Measurements from ENCODE around the gene EME2. TPM values are rescaled to one million over a fixed set of nuclear protein-coding genes. Genes with fewer than 3 reads are reported as not detected.
A peak's percentile ranks its signal among the peaks of the same experiment; 100 is the strongest.

The EME2 gene
- total RNA-seq, 4 donors from 2014 or later, result 12.8 to 31.8 (median 22.0) TPM

- Histone ChIP-seq H3K27ac (no peak overlapping the region), H3K4me3 (replicated peaks in 1 of 3) (no peak overlapping the region), H3K27me3 (no peaks in the 10 kb centered on the region), H3K4me1 (peaks cover 8 to 21% of the 10 kb centered on the region in 2 donors), H3K9me3 (no peaks in the 10 kb centered on the region), H3K36me3 (peaks cover 24 to 40% of the 10 kb centered on the region in 2 donors)
- no peak for DNase-seq
- no peak for TF ChIP-seq POLR2A (IDR thresholded peaks at IDR 0.05)
- TF ChIP-seq, protein P1, sequence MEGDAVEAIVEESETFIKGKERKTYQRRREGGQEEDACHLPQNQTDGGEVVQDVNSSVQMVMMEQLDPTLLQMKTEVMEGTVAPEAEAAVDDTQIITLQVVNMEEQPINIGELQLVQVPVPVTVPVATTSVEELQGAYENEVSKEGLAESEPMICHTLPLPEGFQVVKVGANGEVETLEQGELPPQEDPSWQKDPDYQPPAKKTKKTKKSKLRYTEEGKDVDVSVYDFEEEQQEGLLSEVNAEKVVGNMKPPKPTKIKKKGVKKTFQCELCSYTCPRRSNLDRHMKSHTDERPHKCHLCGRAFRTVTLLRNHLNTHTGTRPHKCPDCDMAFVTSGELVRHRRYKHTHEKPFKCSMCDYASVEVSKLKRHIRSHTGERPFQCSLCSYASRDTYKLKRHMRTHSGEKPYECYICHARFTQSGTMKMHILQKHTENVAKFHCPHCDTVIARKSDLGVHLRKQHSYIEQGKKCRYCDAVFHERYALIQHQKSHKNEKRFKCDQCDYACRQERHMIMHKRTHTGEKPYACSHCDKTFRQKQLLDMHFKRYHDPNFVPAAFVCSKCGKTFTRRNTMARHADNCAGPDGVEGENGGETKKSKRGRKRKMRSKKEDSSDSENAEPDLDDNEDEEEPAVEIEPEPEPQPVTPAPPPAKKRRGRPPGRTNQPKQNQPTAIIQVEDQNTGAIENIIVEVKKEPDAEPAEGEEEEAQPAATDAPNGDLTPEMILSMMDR (IDR thresholded peaks at IDR 0.05), result no peak
- WGBS, 2 donors, result 83 to 84% methylated on average over 8 to 14 of the region's 24 CpGs
- intact Hi-C loops (cut with DNase I), result no loop called here
Measured at GRCh38 chr16:1821861-1822611, 49.4 kb downstream of the EME2 start.

DNA sequence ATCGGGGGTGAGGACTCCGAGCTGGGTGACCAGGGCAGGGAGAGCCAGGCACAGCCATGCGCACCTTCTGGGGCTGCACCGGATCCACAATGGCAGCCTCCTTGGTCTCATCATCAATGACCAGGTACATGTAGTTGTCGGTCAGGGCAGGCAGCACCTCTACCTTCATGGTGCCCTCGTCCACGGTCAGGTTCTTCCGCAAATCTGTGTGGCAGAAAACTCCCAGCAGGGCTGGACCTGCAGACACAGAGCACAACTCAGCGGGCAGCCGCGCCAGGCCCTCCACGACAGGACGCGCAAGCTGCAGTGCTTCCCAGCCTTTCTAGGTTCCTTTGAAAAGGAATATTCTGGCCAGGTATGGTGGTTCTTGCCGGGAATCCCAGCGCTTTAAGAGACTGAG lies 50.2 kb downstream of the EME2 start:
- H3K4me1 ChIP-seq, result peaks cover 13 to 25% of the 10 kb centered on the region in 2 donors
- no peak for DNase-seq
- peaks cover 22 to 34% of the 10 kb centered on the region in 2 donors for H3K36me3 ChIP-seq
- H3K27ac ChIP-seq, result no peak overlapping the region
- H3K27me3 ChIP-seq, result no peaks in the 10 kb centered on the region
- no peak overlapping the region for H3K4me3 ChIP-seq (replicated peaks in 1 of 3)
- TF ChIP-seq POLR2A (IDR thresholded peaks at IDR 0.05), result no peak
- TF ChIP-seq, protein P1 (IDR thresholded peaks at IDR 0.05), result no peak
- intact Hi-C loops (cut with DNase I), result no loop called here
- 94 to 95% methylated on average over 15 to 16 of the region's 16 CpGs for WGBS, 2 donors
- H3K9me3 ChIP-seq, result no peaks in the 10 kb centered on the region

DNA sequence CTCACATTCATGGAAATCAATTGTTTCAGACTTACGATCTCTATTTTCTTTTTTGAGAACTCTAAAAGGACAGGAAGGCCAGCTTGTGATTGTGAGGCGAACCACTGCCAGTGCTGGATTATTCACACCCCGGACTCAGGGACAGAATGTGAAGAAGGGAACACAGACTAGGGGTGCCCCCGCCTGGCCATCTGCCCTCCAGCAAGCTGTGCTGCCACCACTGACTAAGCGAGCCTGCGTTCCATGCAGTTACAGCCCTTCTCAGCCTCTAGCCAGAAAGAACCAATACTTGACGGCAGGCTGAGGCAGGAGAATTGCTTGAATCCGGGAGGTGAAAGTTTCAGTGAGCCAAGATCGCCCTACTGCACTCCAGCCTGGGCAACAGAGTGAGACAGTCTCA lies 51.2 kb downstream of the EME2 start:
- WGBS, 2 donors, result 69 to 71% methylated on average over 9 of the region's 9 CpGs

DNA sequence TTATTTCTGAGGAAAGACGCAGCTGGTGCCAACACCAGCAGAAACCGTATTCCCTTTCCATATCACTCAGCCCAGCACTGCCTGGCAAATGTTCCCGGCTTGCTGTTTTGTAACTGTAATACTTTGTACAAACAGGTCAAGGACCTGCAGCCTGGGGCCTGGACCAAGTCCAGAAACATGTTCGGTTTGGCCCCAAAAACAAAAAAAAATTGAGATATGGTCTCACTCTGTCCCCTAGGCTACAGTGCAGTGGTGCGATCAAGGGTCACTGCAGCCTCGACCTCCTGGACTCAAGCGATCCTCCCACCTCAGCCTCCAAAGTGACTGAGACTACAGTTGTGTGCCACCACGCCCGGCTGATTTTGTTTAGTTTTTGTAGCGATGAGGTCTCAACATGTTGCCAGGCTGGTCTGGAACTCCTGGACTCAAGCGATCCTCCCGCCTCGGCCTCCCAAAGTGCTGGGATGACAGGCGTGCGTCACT lies 52.8 kb downstream of the EME2 start:
- WGBS, 2 donors, result 70 to 72% methylated on average over 14 to 15 of the region's 15 CpGs
- peaks cover 17 to 38% of the 10 kb centered on the region in 2 donors for H3K4me1 ChIP-seq

More for the DNA sequence above, 51.2 kb downstream of the EME2 start:
- H3K27ac ChIP-seq, result no peak overlapping the region
- intact Hi-C loops (cut with DNase I), result no loop called here
- no peaks in the 10 kb centered on the region for H3K27me3 ChIP-seq
- H3K36me3 ChIP-seq, result peaks cover 19 to 27% of the 10 kb centered on the region in 2 donors
- no peak for TF ChIP-seq POLR2A (IDR thresholded peaks at IDR 0.05)
- TF ChIP-seq, protein P1 (IDR thresholded peaks at IDR 0.05), result no peak
- peak; percentile 16 to 26 for DNase-seq
- no peak overlapping the region for H3K4me3 ChIP-seq (replicated peaks in 1 of 3)
- H3K4me1 ChIP-seq, result peaks cover 17 to 33% of the 10 kb centered on the region in 2 donors
- no peaks in the 10 kb centered on the region for H3K9me3 ChIP-seq

More for the DNA sequence above, 52.8 kb downstream of the EME2 start:
- no peak for TF ChIP-seq POLR2A (IDR thresholded peaks at IDR 0.05)
- TF ChIP-seq, protein P1 (IDR thresholded peaks at IDR 0.05), result no peak
- intact Hi-C loops (cut with DNase I), result no loop called here
- H3K4me3 ChIP-seq (replicated peaks in 1 of 3), result peak overlapping the region in 2 of 3 donors; percentile 44 to 70
- H3K9me3 ChIP-seq, result no peaks in the 10 kb centered on the region
- no peak for DNase-seq
- peak overlapping the region in 1 of 3 donors; percentile 29 for H3K27ac ChIP-seq
- H3K27me3 ChIP-seq, result no peaks in the 10 kb centered on the region
- H3K36me3 ChIP-seq, result peaks cover 13 to 15% of the 10 kb centered on the region in 2 donors

Small RNA genes within 50 kb of the gene (microRNA-seq; reads per million reads assigned to microRNA genes)
- 1.8 reads per million for gene MIR3177

Small RNA genes within 50 kb of the gene (small RNA-seq; reads per million reads assigned to genes)
- gene MIR3177, result not detected

Other genes starting within 250 kb of the EME2 start
- gene TMEM204, start 239.1 kb upstream of the EME2 start, total RNA-seq, result 10 to 100 TPM; 38.5 to 85.3 (median 66.0) TPM
- 10 to 100 TPM; 53.9 to 89.9 (median 79.8) TPM for gene IFT140, start 160.7 kb upstream of the EME2 start, total RNA-seq
- gene CRAMP1, start 160.4 kb upstream of the EME2 start, total RNA-seq, result 10 to 100 TPM; 11.0 to 20.8 (median 15.6) TPM
- gene JPT2, start 94.5 kb upstream of the EME2 start, total RNA-seq, result 10 to 100 TPM; 30.8 to 50.3 (median 44.9) TPM
- 100 to 1,000 TPM in 1 of 4 donors, 10 to 100 TPM in 3; 45.7 to 137 (median 60.4) TPM for gene MAPK8IP3, start 66.6 kb upstream of the EME2 start, total RNA-seq
- 100 to 1,000 TPM in 2 of 4 donors, 10 to 100 TPM in 2; 43.7 to 173 (median 103) TPM for gene NME3, start 1.3 kb upstream of the EME2 start, total RNA-seq
- 100 to 1,000 TPM in 1 of 4 donors, 10 to 100 TPM in 3; 67.3 to 146 (median 98.1) TPM for gene MRPS34, start 324 bp downstream of the EME2 start, total RNA-seq
- 10 to 100 TPM; 52.2 to 87.3 (median 68.5) TPM for gene SPSB3, start 9.8 kb downstream of the EME2 start, total RNA-seq
- gene NUBP2, start 10.2 kb downstream of the EME2 start, total RNA-seq, result 100 to 1,000 TPM in 3 of 4 donors, 10 to 100 TPM in 1; 47.3 to 122 (median 106) TPM
- gene IGFALS, start 20.9 kb downstream of the EME2 start, total RNA-seq, result 1 to 10 TPM in 3 of 4 donors, under 1 TPM in 1; 0.13 to 4.2 (median 1.8) TPM
- gene HAGH, start 54.0 kb downstream of the EME2 start, total RNA-seq, result 100 to 1,000 TPM in 3 of 4 donors, 10 to 100 TPM in 1; 91.7 to 150 (median 119) TPM
- 10 to 100 TPM; 40.9 to 52.5 (median 45.0) TPM for gene FAHD1, start 54.4 kb downstream of the EME2 start, total RNA-seq
- gene MEIOB, start 99.4 kb downstream of the EME2 start, total RNA-seq, result under 1 TPM in 1 of 4 donors, not detected in 3; 0.13 TPM
- gene HS3ST6, start 145.6 kb downstream of the EME2 start, total RNA-seq, result under 1 TPM in 1 of 4 donors, not detected in 3; 0.54 TPM
- gene MSRB1, start 170.4 kb downstream of the EME2 start, total RNA-seq, result 10 to 100 TPM in 2 of 4 donors, 1 to 10 TPM in 2; 5.0 to 43.7 (median 12.4) TPM
- gene RPL3L, start 181.9 kb downstream of the EME2 start, total RNA-seq, result not detected
- 100 to 1,000 TPM; 174 to 325 (median 284) TPM for gene NDUFB10, start 186.7 kb downstream of the EME2 start, total RNA-seq
- 1,000 to 10,000 TPM in 3 of 4 donors, 100 to 1,000 TPM in 1; 976 to 2,244 (median 1,167) TPM for gene RPS2, start 192.0 kb downstream of the EME2 start, total RNA-seq
- not detected for gene RNF151, start 194.0 kb downstream of the EME2 start, total RNA-seq
- 10 to 100 TPM; 34.4 to 91.8 (median 53.7) TPM for gene TBL3, start 199.2 kb downstream of the EME2 start, total RNA-seq
- not detected for gene NOXO1, start 208.7 kb downstream of the EME2 start, total RNA-seq
- 10 to 100 TPM in 3 of 4 donors, 1 to 10 TPM in 1; 7.8 to 37.2 (median 22.3) TPM for gene GFER, start 211.4 kb downstream of the EME2 start, total RNA-seq
- gene SYNGR3, start 217.2 kb downstream of the EME2 start, total RNA-seq, result not detected
- 10 to 100 TPM; 19.0 to 38.4 (median 27.4) TPM for gene ZNF598, start 237.0 kb downstream of the EME2 start, total RNA-seq
- gene NPW, start 247.0 kb downstream of the EME2 start, total RNA-seq, result under 1 TPM in 2 of 4 donors, not detected in 2; 0.54 to 0.63 TPM

All from thyroid gland (tissue), 4 donors.